HCT116 (cell line): ENCODE results near the gene OR2G3. TPM values are rescaled to one million over a fixed set of nuclear protein-coding genes. Genes with fewer than 3 reads are reported as not detected.

Experiments used
- ATAC-seq: fragments of 200-7000 bp; cut with Tn5 transposase; 2 replicates; pipeline ENCODE4 v1.9.1; 2020; ENCODE audit warnings: mild to moderate bottlenecking, moderate library complexity
- BruUV-seq: library from RNA; stranded (reverse); fragments of 400-500 nt; replicated peaks from 2 replicates; lab custom pipeline; 2021; lab: Mats Ljungman, UMichigan
- CTCF ChIA-PET: fragments of 300-600 bp; sonication (Branson Sonifier 250); formaldehyde crosslinking; loops from one replicate; lab custom pipeline; 2021; ENCODE audit warnings: antibody characterized with exemption; lab: Charles Lee
- POLR2A ChIA-PET: fragments of 300-600, 350-600 bp; sonication (Branson Sonifier 250); formaldehyde crosslinking; loops from one replicate; lab custom pipeline; 2021; ENCODE audit warnings: antibody characterized with exemption; lab: Charles Lee
- RAD21 ChIA-PET, 2 experiments: fragments of 300-600 bp; sonication (Branson Sonifier 250); formaldehyde crosslinking; loops; one replicate each; lab custom pipeline; 2023; ENCODE audit warnings: low total read pairs in 2 of 2; ENCODE audit not compliant: uncharacterized antibody in 2 of 2, unreplicated experiment in 2 of 2, low non-redundant PET in 1 of 2; lab: Charles Lee
- DNase-seq: peaks from one replicate; pipeline ENCODE4 v3.0.0-alpha.2; 2010; ENCODE audit warnings: low read depth, low spot score
- H2AFZ ChIP-seq: fragments of 200-600 bp; shearing (Covaris generic), sonication (generic); 2 replicates; pipeline ENCODE4 v1.6.1; 2017; ENCODE audit warnings: low read depth, mixed run types, mixed read lengths, antibody characterized with exemption, low read length; ENCODE audit not compliant: poor library complexity, severe bottlenecking
- H3K27ac ChIP-seq: 2 replicates; pipeline ENCODE4 v1.5.1; 2012; ENCODE audit warnings: low read depth, low read length
- H3K27me3 ChIP-seq: fragments of 200-600 bp; sonication (generic); 2 replicates; pipeline ENCODE4 v1.6.1; 2016; ENCODE audit warnings: mixed run types, low read length, mixed read lengths; ENCODE audit not compliant: insufficient read depth
- H3K36me3 ChIP-seq, 2 experiments: fragments of 200-500 bp in 1 of 2; fragments of 200-600 bp in 1 of 2; sonication (Bioruptor generic) in 1 of 2; sonication (generic) in 1 of 2; 2 replicates each; pipeline versions ENCODE4 v1.5.1 to v1.6.1; 2014 to 2016; ENCODE audit warnings: low read length in 2 of 2, inconsistent platforms in 1 of 2, mixed read lengths in 1 of 2, mixed run types in 1 of 2; ENCODE audit not compliant: insufficient read depth in 2 of 2, control insufficient read depth in 1 of 2
- H3K4me1 ChIP-seq, 2 experiments: fragments of 200-600 bp in 1 of 2; sonication (generic) in 1 of 2; 2 replicates each; pipeline versions ENCODE4 v1.5.1 to v1.6.1; 2012 to 2017; ENCODE audit warnings: low read length in 2 of 2, inconsistent platforms in 1 of 2, mild to moderate bottlenecking in 1 of 2, mixed read lengths in 1 of 2, mixed run types in 1 of 2, moderate library complexity in 1 of 2; ENCODE audit not compliant: insufficient read depth in 2 of 2, control insufficient read depth in 1 of 2
- H3K4me2 ChIP-seq: fragments of 200-600 bp; sonication (generic); 2 replicates; pipeline ENCODE4 v1.6.1; 2017; ENCODE audit warnings: mixed run types, low read length, mixed read lengths
- H3K4me3 ChIP-seq, 2 experiments: fragments of 200-600 bp in 1 of 2; sonication (generic) in 1 of 2; replicated peaks in 1 of 2; 2 replicates each; pipeline ENCODE4 v1.5.1; 2011 to 2016; ENCODE audit warnings: low read length in 2 of 2, control low read depth in 1 of 2, low read depth in 1 of 2, mild to moderate bottlenecking in 1 of 2, mixed read lengths in 1 of 2, mixed run types in 1 of 2
- H3K79me2 ChIP-seq: fragments of 200-600 bp; sonication (generic); 2 replicates; pipeline ENCODE4 v1.6.1; 2017; ENCODE audit warnings: mild to moderate bottlenecking, mixed run types, low read length, moderate library complexity, mixed read lengths; ENCODE audit not compliant: insufficient read depth
- H3K9ac ChIP-seq: fragments of 200-600 bp; sonication (generic); 2 replicates; pipeline ENCODE4 v1.6.1; 2016; ENCODE audit warnings: low read length, mixed read lengths
- H3K9me2 ChIP-seq: fragments of 200-600 bp; sonication (generic), shearing (Covaris generic); 2 replicates; pipeline ENCODE4 v1.6.1; 2017; ENCODE audit warnings: mixed run types, mild to moderate bottlenecking, moderate library complexity; ENCODE audit not compliant: insufficient read depth
- H3K9me3 ChIP-seq, 2 experiments: fragments of 200-500 bp in 1 of 2; fragments of 200-600 bp in 1 of 2; sonication (Bioruptor generic) in 1 of 2; sonication (generic) in 1 of 2; 2 replicates each; pipeline ENCODE4 v1.6.1; 2014 to 2017; ENCODE audit warnings: low read length in 2 of 2, mixed read lengths in 2 of 2, inconsistent platforms in 1 of 2, low read depth in 1 of 2, mild to moderate bottlenecking in 1 of 2, mixed run types in 1 of 2, moderate library complexity in 1 of 2; ENCODE audit not compliant: control insufficient read depth in 1 of 2, insufficient read depth in 1 of 2
- H4K20me1 ChIP-seq: fragments of 200-600 bp; sonication (generic), shearing (Covaris generic); 2 replicates; pipeline ENCODE4 v1.6.1; 2017; ENCODE audit warnings: mixed run types, mild to moderate bottlenecking, moderate library complexity; ENCODE audit not compliant: insufficient read depth
- EGR1 ChIP-seq: IDR thresholded peaks from 2 replicates; pipeline ENCODE4 v1.6.1; 2012; ENCODE audit warnings: low read depth
- intact Hi-C: fragments of 100-400 bp; cut with micrococcal nuclease; formaldehyde crosslinking; loops from 2 replicates; pipeline ENCODE4 v1.10.0; 2022
- total RNA-seq: library from RNA; stranded (reverse); gene quantifications from one replicate; pipeline ENCODE4 v1.2.1, GENCODE V29; 2021; ENCODE audit not compliant: unreplicated experiment
- TF ChIP-seq, protein P1 (sequence below): IDR thresholded peaks from 2 replicates; pipeline ENCODE4 v1.6.1; 2011; ENCODE audit warnings: mild to moderate bottlenecking, low read length, moderate library complexity; ENCODE audit not compliant: insufficient replicate concordance; ENCODE audit errors: extremely low read depth

The OR2G3 gene
- total RNA-seq, 1 experiment from 2014 or later, result not detected

DNA sequence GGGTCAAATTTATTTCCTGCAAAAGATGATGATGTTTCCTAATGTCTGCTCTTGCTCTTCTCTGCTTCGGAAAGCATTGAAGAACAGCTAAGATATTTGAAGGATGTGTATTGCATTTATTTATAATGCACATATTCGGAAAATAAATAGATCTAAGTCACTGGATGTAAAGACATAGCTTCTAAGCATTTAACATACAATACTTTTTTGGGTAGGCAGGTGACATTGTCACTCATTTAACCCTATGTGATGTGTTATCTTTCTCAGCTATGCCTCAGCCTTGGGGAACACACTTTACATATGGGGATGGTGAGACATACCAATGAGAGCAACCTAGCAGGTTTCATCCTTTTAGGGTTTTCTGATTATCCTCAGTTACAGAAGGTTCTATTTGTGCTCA, 17.3 kb upstream of the OR2G3 start, which contains the start of gene OR2G2 (continued):
- TF ChIP-seq, protein P1, sequence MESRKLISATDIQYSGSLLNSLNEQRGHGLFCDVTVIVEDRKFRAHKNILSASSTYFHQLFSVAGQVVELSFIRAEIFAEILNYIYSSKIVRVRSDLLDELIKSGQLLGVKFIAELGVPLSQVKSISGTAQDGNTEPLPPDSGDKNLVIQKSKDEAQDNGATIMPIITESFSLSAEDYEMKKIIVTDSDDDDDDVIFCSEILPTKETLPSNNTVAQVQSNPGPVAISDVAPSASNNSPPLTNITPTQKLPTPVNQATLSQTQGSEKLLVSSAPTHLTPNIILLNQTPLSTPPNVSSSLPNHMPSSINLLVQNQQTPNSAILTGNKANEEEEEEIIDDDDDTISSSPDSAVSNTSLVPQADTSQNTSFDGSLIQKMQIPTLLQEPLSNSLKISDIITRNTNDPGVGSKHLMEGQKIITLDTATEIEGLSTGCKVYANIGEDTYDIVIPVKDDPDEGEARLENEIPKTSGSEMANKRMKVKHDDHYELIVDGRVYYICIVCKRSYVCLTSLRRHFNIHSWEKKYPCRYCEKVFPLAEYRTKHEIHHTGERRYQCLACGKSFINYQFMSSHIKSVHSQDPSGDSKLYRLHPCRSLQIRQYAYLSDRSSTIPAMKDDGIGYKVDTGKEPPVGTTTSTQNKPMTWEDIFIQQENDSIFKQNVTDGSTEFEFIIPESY, result no peak

DNA sequence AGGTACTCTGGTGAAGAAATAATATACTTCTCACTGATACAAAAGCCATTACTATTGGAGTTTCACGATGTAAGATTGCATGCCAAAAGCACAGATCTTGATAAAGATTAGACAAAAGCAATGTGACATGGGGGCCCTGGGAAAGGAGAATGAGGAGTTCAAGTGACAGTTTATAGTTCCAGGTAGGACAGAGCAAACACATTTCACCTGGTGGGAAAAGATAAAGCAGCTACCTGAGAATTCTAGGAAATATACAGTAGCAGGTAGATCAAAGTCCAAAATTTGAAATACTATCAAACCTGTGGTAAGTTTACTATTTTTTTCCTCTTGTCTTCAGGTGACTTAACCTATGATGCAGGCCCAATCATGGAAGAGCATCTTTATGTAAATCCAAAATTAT, 8.0 kb downstream of the OR2G3 start:
- no peak overlapping the region for H3K9ac ChIP-seq
- H3K4me2 ChIP-seq, result no peak overlapping the region
- no TSS peak for BruUV-seq
- no peaks in the 10 kb centered on the region for H3K27me3 ChIP-seq
- no peaks in the 10 kb centered on the region for H4K20me1 ChIP-seq
- POLR2A ChIA-PET, result no interaction called here
- ATAC-seq (no peak), DNase-seq (no peak)
- RAD21 ChIA-PET, result no interaction called here
- no peak overlapping the region for H3K4me3 ChIP-seq
- H3K9me2 ChIP-seq, result no peaks in the 10 kb centered on the region
- TF ChIP-seq, protein P1, result no peak
- no peak for TF ChIP-seq EGR1
- no peak overlapping the region for H3K27ac ChIP-seq
- no peaks in the 10 kb centered on the region for H3K36me3 ChIP-seq
- no peaks in the 10 kb centered on the region for H3K4me1 ChIP-seq
- H3K79me2 ChIP-seq, result no peaks in the 10 kb centered on the region
- CTCF ChIA-PET, result no interaction called here
- H3K9me3 ChIP-seq, result no peaks in the 10 kb centered on the region; a peak in 1 of 4 replicates
- no peak overlapping the region for H2AFZ ChIP-seq
- intact Hi-C loops, result no loop called here
